PC-3 (cell line): ENCODE results near the gene RGS2.

Experiments
- CTCF ChIP-seq: fragments of 300-600 bp; sonication (generic); conservative IDR thresholded peaks from 2 replicates; pipeline ENCODE4 v1.5.1; 2017; ENCODE audit warnings: antibody characterized with exemption, low read depth, mild to moderate bottlenecking, low read length
- EZH2 ChIP-seq: fragments of 300-600 bp; sonication (generic); IDR thresholded peaks from one replicate; pipeline ENCODE4 v1.6.1; 2017; ENCODE audit warnings: antibody characterized with exemption, mild to moderate bottlenecking, low read length; ENCODE audit not compliant: unreplicated experiment
- EZH2phosphoT487 ChIP-seq: fragments of 300-600 bp; sonication (generic); IDR thresholded peaks from 2 replicates; pipeline ENCODE4 v1.6.1; 2018; ENCODE audit warnings: mild to moderate bottlenecking, antibody characterized with exemption, low read length, borderline replicate concordance

GRCh38 chr1:192787914-192788585 is 20.8 kb upstream of the RGS2 start:
- no peak for TF ChIP-seq CTCF
- no peak for TF ChIP-seq EZH2phosphoT487
- TF ChIP-seq EZH2, result no peak
